Activated CD4-positive, alpha-beta T cell treated with anti-CD3 and anti-CD28 coated beads, Interleukin-2, amount 50 U/mL, for 1 hour (primary cell): ENCODE results near the gene AMOT.

Experiments used
- DNase-seq: peaks from one replicate; pipeline ENCODE4 v3.0.0-alpha.2; 2020

The AMOT gene

DNA sequence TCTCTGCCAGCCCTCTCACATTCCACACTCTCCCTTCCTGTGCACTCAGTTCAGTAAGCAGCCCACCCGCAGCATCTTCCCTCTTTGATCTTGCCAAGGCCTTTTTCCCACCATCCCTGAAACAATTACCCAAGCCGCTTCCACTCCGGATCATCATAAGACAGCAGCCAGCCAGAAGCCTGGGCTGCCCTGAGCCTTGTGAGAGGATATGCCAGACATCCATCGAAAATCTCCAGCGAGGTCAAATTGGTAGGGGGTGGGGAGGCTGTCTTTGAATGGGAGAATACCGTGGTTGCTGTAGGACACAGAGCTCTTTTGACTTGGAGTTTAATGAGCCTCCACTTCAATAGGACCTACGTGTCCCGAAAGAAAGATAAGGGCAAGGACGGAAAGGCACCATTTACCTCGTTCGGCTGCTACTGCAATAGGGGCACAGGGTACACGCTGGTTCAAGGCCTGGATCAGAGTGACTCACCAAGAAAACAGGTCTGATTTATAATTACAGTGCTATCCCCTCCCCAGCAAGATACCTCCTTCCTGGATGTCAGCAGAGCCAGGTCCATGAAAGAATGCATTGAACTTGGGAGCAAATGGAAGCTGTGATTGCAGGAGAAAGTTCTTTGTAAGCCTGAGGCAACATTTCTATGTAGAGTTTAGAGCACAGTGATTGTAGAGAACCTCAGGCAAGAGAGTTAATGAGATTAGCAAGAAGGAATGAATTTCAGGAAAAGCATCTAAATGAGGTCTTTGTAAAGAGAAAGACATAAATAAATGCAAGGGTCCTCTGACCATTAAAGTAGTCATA, 39.5 kb downstream of the AMOT start:
- no peak for DNase-seq

- no peak for DNase-seq
Observed at GRCh38 chrX:112799425-112799824, 41.2 kb downstream of the AMOT start.

GRCh38 chrX:112798736-112799135, 41.9 kb downstream of the AMOT start:
- DNase-seq = no peak

DNA sequence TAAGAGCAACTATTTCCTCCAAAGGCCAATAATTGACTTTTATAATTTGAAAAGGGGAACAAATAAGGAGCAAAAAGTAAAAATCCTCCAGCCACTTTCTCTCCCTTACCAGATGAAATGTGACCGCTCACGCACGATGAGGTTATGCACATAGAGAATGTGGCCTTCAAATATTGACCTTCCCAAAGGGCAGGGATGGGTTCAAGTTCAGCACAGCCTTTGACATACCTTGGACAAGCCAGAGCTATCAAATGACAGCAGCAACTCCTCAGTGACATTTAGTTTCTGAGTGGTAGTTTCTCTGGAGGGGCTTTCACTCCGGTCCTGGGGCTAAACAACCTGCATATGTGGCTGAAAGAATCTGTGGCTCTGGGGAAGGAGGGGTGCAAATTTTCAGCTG, 50.7 kb downstream of the AMOT start:
- DNase-seq = no peak

- no peak for DNase-seq
Observed at GRCh38 chrX:112786076-112786475, 54.6 kb downstream of the AMOT start.

DNA sequence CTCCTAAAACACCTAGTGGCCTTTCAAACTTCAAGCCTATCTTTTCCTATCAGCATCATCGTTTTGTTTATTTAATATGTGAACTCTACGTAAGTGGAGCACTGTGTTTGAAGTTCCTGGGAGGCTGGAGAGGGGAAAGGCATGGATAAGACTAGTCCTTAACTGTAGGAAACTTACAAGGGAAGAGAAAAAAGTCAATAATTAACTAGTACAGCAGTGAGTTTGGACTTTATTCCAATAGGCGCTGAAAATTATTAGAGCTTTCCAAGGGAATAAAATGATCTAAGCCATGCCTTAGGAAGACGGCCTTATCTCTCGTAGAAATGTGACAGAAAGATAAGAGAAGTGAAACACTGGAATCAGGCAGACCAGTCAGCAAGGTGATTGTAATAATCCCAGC, 55.3 kb downstream of the AMOT start:
- DNase-seq = no peak

DNA sequence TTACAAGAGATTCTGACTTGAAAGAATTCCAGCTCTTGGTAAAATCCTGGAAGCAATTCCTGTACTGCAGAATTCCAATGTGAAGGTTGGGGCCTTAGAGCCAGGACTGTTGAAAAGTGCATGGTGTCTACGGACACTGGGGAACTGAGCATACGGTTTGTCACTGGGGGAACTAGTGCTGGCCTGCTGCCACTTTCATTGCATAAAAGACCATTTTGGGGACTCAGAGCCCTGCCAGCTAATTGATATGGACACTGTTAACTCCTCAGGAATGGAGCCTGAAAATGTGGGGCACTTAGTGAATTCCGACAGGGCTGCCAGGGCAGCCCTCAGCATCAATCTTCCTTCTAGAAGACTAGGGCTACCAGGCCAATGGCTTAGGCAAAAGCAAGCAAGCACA, 55.9 kb downstream of the AMOT start:
- DNase-seq = no peak

DNA sequence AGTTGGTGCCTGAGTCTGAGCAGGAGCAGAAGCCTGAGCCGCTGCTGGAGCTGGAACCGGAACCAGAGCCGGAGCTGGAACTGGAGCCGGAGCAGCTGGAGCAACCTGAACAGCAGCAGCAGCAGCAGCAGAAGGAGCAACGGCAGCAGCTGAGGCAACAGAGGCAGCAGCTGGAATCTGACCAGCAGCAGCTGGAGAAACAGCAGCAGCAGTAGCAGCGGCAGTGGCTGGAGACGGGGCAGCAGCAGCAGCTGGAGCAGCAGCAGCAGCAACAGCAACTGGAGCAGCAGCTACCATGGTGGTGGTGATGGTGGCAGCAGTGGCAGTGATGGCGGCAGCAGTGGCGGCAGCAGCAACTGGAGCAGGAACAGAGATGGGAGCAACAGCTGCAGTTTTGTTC, 61.5 kb downstream of the AMOT start:
- DNase-seq = no peak

GRCh38 chrX:112774651-112775293, 65.9 kb downstream of the AMOT start:
- DNase-seq = no peak

DNA sequence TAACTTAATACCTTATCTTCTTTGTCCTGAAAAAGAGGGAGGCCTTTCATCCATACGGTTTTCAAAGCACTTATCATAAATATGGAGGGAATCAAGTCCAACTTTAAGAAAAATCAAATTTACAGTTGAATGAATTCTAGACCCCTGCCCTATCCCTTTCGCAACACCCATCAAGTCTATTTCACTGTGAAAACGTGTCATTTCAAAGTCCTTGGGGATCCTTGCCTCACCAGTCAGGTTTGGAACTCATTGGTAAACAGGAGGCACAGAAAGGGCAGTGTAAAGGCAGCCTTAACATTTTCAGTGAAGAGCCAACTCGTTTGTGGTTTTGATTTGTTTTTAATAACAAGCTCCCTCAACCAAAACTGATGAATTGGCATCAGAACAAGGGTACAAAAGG, 66.5 kb downstream of the AMOT start:
- DNase-seq = no peak

DNA sequence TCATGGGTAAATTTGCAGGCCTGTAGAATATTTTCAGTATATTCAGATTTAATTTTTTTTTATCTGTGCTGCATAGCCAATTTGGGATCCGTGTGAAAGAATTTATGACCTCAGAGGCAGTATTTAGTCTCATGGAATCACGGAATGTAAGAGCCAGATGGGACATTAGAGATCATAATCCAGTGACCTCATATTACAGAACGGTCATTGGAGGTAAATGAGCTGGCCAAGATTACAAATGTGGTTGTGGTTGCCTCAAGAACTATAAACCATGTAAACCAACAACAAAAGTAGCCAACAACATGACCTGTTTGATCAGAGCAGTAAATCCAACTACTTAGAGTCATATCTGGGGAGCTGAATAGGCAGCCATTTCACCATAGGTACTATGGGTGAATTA, 71.6 kb downstream of the AMOT start:
- DNase-seq = no peak

DNA sequence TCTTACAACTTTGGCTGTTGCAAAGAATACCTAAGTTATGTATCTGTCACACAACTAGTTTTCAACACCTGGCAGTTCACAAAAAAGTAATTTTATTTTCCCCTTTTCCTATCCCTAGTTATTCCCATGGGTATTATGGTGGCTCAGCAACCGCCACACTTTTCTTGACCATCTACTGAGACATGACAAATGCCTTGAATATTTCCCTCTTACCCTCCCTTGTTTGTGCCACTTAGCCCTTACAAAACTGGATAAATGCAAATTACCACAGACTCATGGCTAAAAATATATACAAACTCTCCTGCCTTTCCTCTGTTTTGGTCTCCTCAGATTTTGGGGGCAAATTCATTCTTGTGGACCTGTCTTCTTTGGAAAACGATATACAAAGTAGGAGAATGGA, 72.1 kb downstream of the AMOT start:
- no peak for DNase-seq

DNA sequence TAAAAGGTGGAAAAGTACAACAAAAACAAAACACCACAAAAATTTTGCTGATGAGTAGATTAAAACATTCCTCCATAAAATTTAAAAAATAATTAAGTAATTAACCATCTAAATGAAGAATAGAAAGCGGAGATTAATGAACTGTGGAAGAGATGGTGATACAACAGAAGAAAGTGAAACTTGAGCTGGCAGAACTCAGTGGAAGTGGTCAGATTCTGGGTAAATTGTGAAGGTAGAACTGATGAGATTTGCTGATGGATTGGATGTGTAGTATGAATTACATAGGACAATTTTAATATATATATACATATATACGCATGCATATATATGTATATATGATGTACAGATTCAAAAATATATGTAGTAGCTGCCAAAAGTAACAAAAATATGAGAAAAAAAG, 73.9 kb downstream of the AMOT start:
- DNase-seq = no peak

DNA sequence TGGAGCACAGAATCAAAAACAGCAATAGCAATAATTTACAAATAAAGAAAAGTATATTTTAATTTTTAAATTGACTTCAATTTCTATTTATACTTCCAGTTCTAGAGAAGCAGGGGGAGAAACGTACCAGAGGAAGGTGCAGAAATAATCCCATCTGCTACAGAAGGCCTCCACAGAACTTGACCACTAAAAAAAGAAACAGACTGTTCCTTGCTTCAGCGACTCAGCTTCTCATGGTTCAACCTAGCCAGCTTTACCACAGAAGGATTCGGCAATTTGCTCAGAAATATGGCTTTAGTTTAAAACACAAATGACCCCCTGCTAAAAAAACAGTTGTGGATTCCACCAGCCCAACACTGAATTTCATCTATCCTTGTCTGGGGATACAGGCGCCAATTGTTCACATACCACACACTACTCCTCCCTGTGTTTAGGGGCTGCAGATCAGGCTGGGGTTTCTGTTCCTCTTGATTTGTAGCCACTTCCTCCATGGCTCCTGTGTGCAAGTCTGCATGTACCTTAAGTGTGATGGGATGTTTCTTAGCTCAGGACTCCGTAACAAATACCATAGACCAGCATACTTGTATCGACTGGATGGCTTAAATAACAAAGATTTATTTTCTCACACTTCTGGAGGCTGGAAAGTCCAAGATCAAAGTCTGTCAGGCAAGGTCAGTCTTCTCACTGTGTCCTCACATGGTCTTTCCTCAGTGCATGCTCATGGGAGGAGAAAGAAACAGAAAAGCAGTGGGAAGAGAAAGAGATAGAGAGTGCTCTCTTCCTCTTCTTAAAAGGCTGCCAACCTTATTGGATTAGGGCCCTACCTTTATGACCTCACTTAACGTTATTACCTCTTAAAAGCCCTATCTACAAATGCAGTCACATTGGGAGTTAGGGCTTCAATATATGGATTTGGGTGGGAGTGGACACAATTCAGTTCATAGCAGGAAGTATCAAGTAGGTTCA, 79.1 kb downstream of the AMOT start:
- no peak for DNase-seq

GRCh38 chrX:112760697-112761096, 79.9 kb downstream of the AMOT start:
- DNase-seq = no peak

GRCh38 chrX:112759966-112760365, 80.7 kb downstream of the AMOT start:
- DNase-seq = no peak

- no peak for DNase-seq
Observed at GRCh38 chrX:112759512-112759911, 81.1 kb downstream of the AMOT start.

GRCh38 chrX:112757946-112758345, 82.7 kb downstream of the AMOT start:
- DNase-seq = no peak

- DNase-seq = no peak
Observed at GRCh38 chrX:112753116-112753515, 87.5 kb downstream of the AMOT start.

DNA sequence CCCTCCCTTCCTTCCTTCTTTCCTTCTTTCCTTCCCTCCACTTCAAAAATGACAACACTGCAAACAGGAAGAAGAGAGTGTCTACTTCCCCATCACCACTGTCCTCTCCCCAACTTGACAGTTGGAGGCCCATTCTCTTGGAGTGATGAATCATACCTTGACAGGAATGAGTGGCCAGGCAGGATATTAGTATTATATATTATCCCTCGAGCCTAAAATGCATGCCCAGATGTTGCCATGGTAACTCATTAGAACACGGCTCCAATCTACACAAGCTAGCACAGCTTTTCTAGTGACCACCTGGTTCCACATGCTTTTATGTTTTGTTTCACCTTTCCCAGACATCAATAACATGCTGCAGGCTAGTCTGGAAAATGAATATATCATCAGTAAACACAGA, 89.6 kb downstream of the AMOT start:
- DNase-seq = no peak

DNA sequence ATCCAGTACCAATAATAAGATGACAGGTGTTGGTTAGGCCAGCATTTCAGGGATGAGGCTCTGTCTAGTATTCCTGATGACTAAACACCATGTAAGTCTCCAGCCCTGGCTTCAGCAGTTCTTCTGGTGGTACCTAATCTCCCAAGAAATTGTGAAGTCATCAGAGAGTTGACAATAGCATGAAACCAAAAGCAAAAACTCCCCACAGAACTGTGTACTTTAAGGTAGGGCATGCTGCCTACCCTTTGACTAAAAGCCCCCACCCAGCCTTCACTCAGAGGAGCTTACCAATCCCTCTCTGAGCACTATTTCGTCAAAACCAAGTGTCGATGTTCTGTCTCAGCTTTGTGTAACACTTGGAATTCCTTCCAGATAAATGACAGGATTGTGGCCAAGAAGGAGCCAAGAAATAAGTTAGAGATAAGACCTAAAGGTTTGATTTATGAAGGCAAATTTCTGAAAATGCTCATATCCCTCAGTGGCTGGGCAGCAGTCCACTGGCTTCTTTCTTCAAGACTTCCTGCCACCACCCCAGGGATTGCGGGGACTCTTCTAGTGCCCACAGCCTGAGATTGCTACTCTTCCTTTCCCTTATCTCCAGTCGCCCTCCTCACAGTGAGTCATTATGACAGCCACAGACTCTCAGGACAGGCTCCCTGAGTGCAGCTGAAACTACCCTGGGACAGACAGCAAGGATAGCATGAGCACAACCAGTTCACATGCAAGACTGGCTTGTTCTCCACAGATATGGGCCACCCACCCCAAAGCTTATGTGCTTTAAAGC, 93.6 kb downstream of the AMOT start:
- no peak for DNase-seq

- DNase-seq = no peak
Observed at GRCh38 chrX:112738347-112739033, 102.1 kb downstream of the AMOT start.
